Neural cell (in vitro differentiated cells): ENCODE results near the gene NOSIP. TPM values are rescaled to one million over a fixed set of nuclear protein-coding genes. Genes with fewer than 3 reads are reported as not detected.

Source experiments
- H2AFZ ChIP-seq: fragments of 200-600, 300-800 bp; sonication (generic), shearing (Covaris generic); 2 replicates; pipeline ENCODE4 v1.6.0; 2014; ENCODE audit warnings: low read depth, mild to moderate bottlenecking, antibody characterized with exemption, low read length, moderate library complexity
- H3F3A ChIP-seq: fragments of 200-600 bp; shearing (Covaris generic); 2 replicates; pipeline ENCODE4 v1.6.1; 2016; ENCODE audit warnings: mild to moderate bottlenecking, moderate library complexity, mixed read lengths, antibody characterized with exemption, low read length; ENCODE audit not compliant: insufficient read depth, poor library complexity, severe bottlenecking
- H3K27ac ChIP-seq: fragments of 200-600, 300-800 bp; sonication (generic), shearing (Covaris generic); 2 replicates; pipeline ENCODE4 v1.5.1; 2014; ENCODE audit warnings: mild to moderate bottlenecking, low read length, moderate library complexity
- H3K27me3 ChIP-seq: fragments of 300-800, 200-600 bp; sonication (generic), shearing (Covaris generic); 2 replicates; pipeline ENCODE4 v1.6.0; 2014; ENCODE audit warnings: mild to moderate bottlenecking, low read depth, low read length, moderate library complexity; ENCODE audit not compliant: insufficient read depth
- H3K36me3 ChIP-seq: fragments of 300-800, 200-600 bp; sonication (generic), shearing (Covaris generic); 2 replicates; pipeline ENCODE4 v1.5.1; 2014; ENCODE audit warnings: mild to moderate bottlenecking, antibody characterized with exemption, low read length, moderate library complexity; ENCODE audit not compliant: insufficient read depth
- H3K4me2 ChIP-seq: fragments of 300-800, 200-600 bp; sonication (generic), shearing (Covaris generic); 2 replicates; pipeline ENCODE4 v1.6.0; 2014; ENCODE audit warnings: mild to moderate bottlenecking, low read length
- H3K4me3 ChIP-seq: fragments of 300-800, 200-600 bp; sonication (generic), shearing (Covaris generic); 2 replicates; pipeline ENCODE4 v1.5.1; 2014; ENCODE audit warnings: mild to moderate bottlenecking, low read length, moderate library complexity
- H3K79me2 ChIP-seq: fragments of 200-600 bp; shearing (Covaris generic); replicated peaks from 2 replicates; pipeline ENCODE4 v1.6.0; 2014; ENCODE audit warnings: mild to moderate bottlenecking, low read length, moderate library complexity; ENCODE audit not compliant: insufficient read depth
- H3K9ac ChIP-seq: fragments of 300-800, 200-600 bp; sonication (generic), shearing (Covaris generic); 2 replicates; pipeline ENCODE4 v1.6.1; 2016; ENCODE audit warnings: mild to moderate bottlenecking, low read length, mixed read lengths
- H3K9me2 ChIP-seq: fragments of 200-600 bp; shearing (Covaris generic); 2 replicates; pipeline ENCODE4 v1.6.1; 2016; ENCODE audit warnings: mild to moderate bottlenecking, low read length, mixed read lengths; ENCODE audit not compliant: insufficient read depth
- H3K9me3 ChIP-seq: fragments of 200-600, 300-800 bp; sonication (generic), shearing (Covaris generic); 2 replicates; pipeline ENCODE4 v1.6.1; 2016; ENCODE audit warnings: mild to moderate bottlenecking, mixed run types, low read length, moderate library complexity, mixed read lengths
- H4K20me1 ChIP-seq: fragments of 200-600 bp; shearing (Covaris generic); 2 replicates; pipeline ENCODE4 v1.6.1; 2016; ENCODE audit warnings: mild to moderate bottlenecking, mixed run types; ENCODE audit not compliant: insufficient read depth
- EP300 ChIP-seq: fragments of 450-650 bp; conservative IDR thresholded peaks from 2 replicates; pipeline ENCODE4 v1.6.1; 2014; ENCODE audit warnings: antibody characterized with exemption, mild to moderate bottlenecking, moderate library complexity; ENCODE audit not compliant: poor library complexity, severe bottlenecking
- EZH2 ChIP-seq: fragments of 200-600, 300-800 bp; shearing (Covaris generic), sonication (generic); IDR thresholded peaks from 2 replicates; pipeline ENCODE4 v1.6.1; 2014; ENCODE audit warnings: antibody characterized with exemption, low read length, borderline replicate concordance, mild to moderate bottlenecking; ENCODE audit not compliant: insufficient read depth, poor library complexity, severe bottlenecking
- MXI1 ChIP-seq: fragments of 450-650 bp; conservative IDR thresholded peaks from 2 replicates; pipeline ENCODE4 v1.6.1; 2014; ENCODE audit warnings: antibody characterized with exemption, mild to moderate bottlenecking; ENCODE audit not compliant: poor library complexity, severe bottlenecking
- POLR2AphosphoS5 ChIP-seq: IDR thresholded peaks from 2 replicates; pipeline ENCODE4 v1.6.1; 2012
- RAD21 ChIP-seq: fragments of 450-650 bp; conservative IDR thresholded peaks from 2 replicates; pipeline ENCODE4 v1.6.1; 2014; ENCODE audit warnings: antibody characterized with exemption, mild to moderate bottlenecking, moderate library complexity
- REST ChIP-seq: IDR thresholded peaks from 2 replicates; pipeline ENCODE4 v1.6.1; 2012; ENCODE audit warnings: borderline replicate concordance
- SMC3 ChIP-seq: fragments of 450-650 bp; conservative IDR thresholded peaks from 2 replicates; pipeline ENCODE4 v1.6.1; 2014; ENCODE audit warnings: antibody characterized with exemption, mild to moderate bottlenecking, moderate library complexity; ENCODE audit not compliant: poor library complexity
- TAF1 ChIP-seq: IDR thresholded peaks from 2 replicates; pipeline ENCODE4 v1.6.1; 2012; ENCODE audit warnings: low read depth
- polyA plus RNA-seq: library from polyadenylated mRNA; depleted of rRNA; stranded (reverse); fragments of >200 nt; gene quantifications from 2 replicates; pipeline ENCODE4 v1.2.3, GENCODE V29; 2014
- TF ChIP-seq, protein P1 (sequence below): fragments of 450-650 bp; IDR thresholded peaks from 2 replicates; pipeline ENCODE4 v1.5.1; 2014; ENCODE audit warnings: antibody characterized with exemption, mild to moderate bottlenecking, moderate library complexity; ENCODE audit not compliant: poor library complexity, severe bottlenecking

NOSIP gene
- polyA plus RNA-seq, 1 donor from 2014 or later: 129 TPM

- no peaks in the 10 kb centered on the region for H4K20me1 ChIP-seq
- H3K4me3 ChIP-seq: no peak overlapping the region
- H3K36me3 ChIP-seq: no peaks in the 10 kb centered on the region
- no peaks in the 10 kb centered on the region for H3F3A ChIP-seq
- no peaks in the 10 kb centered on the region for H3K79me2 ChIP-seq
- no peak overlapping the region for H3K27ac ChIP-seq
- no peak for TF ChIP-seq MXI1
- TF ChIP-seq RAD21: no peak
- no peak for TF ChIP-seq TAF1
- TF ChIP-seq EZH2: no peak
- no peak for TF ChIP-seq POLR2AphosphoS5
- no peak for TF ChIP-seq EP300
- TF ChIP-seq REST: no peak
- TF ChIP-seq SMC3: no peak
- TF ChIP-seq, protein P1, sequence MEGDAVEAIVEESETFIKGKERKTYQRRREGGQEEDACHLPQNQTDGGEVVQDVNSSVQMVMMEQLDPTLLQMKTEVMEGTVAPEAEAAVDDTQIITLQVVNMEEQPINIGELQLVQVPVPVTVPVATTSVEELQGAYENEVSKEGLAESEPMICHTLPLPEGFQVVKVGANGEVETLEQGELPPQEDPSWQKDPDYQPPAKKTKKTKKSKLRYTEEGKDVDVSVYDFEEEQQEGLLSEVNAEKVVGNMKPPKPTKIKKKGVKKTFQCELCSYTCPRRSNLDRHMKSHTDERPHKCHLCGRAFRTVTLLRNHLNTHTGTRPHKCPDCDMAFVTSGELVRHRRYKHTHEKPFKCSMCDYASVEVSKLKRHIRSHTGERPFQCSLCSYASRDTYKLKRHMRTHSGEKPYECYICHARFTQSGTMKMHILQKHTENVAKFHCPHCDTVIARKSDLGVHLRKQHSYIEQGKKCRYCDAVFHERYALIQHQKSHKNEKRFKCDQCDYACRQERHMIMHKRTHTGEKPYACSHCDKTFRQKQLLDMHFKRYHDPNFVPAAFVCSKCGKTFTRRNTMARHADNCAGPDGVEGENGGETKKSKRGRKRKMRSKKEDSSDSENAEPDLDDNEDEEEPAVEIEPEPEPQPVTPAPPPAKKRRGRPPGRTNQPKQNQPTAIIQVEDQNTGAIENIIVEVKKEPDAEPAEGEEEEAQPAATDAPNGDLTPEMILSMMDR: no peak
- H3K27me3 ChIP-seq: no peaks in the 10 kb centered on the region
- no peak overlapping the region for H3K9ac ChIP-seq
- no peak overlapping the region for H2AFZ ChIP-seq
- H3K9me2 ChIP-seq: no peaks in the 10 kb centered on the region
- H3K9me3 ChIP-seq: no peaks in the 10 kb centered on the region
- no peak overlapping the region for H3K4me2 ChIP-seq
Measured at GRCh38 chr19:49541914-49542313, 38.4 kb downstream of the NOSIP start.

- no peaks in the 10 kb centered on the region for H3F3A ChIP-seq
- H3K27ac ChIP-seq: no peak overlapping the region
- H3K36me3 ChIP-seq: no peaks in the 10 kb centered on the region
- no peaks in the 10 kb centered on the region for H3K9me3 ChIP-seq
- no peaks in the 10 kb centered on the region for H3K9me2 ChIP-seq
- no peak overlapping the region for H3K4me3 ChIP-seq
- no peaks in the 10 kb centered on the region for H3K79me2 ChIP-seq
- no peak overlapping the region for H2AFZ ChIP-seq
- no peak overlapping the region for H3K4me2 ChIP-seq
- H4K20me1 ChIP-seq: no peaks in the 10 kb centered on the region
- H3K27me3 ChIP-seq: no peaks in the 10 kb centered on the region
- TF ChIP-seq TAF1 (no peak), MXI1 (no peak), RAD21 (no peak), EZH2 (no peak)
- TF ChIP-seq, protein P1: no peak
- no peak overlapping the region for H3K9ac ChIP-seq
Measured at GRCh38 chr19:49539192-49539952, 41.0 kb downstream of the NOSIP start.
